ENCODE results near the gene VAC14.

The VAC14 gene

DNA sequence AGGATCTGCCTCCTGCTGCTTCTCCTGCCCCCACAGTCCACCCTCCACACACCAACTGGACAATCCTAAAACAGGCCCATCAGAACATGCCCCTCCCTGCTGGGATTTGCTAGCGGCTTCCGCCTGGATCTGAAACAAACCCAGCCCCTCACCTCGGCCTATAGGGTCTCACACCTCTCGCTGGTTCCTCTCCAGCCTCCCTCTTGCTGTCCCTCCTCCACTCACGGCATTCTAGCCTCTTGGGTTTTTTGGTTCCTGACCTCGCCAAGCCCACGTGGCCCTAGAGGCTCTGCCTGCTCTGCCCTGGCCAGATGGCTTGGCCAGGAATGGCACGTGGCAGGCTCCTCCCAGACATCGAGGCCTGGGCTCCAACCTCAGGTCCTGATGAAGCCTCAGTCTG is 99.4 kb downstream of the VAC14 start:
- TF ChIP-seq CTCF (IDR thresholded peaks at IDR 0.05; ENCODE audit: low read depth, low read length): no peak
- Histone ChIP-seq H3K9me3 (ENCODE audit: severe bottlenecking) (no peaks in the 10 kb centered on the region), H3K27ac (no peak overlapping the region), H3K36me3 (peaks cover 14% of the 10 kb centered on the region), H3K27me3 (ENCODE audit: insufficient read depth, low read depth, severe bottlenecking) (no peaks in the 10 kb centered on the region), H3K4me3 (ENCODE audit: low read depth, low read length) (no peak overlapping the region)
- DNase-seq: no peak

DNA sequence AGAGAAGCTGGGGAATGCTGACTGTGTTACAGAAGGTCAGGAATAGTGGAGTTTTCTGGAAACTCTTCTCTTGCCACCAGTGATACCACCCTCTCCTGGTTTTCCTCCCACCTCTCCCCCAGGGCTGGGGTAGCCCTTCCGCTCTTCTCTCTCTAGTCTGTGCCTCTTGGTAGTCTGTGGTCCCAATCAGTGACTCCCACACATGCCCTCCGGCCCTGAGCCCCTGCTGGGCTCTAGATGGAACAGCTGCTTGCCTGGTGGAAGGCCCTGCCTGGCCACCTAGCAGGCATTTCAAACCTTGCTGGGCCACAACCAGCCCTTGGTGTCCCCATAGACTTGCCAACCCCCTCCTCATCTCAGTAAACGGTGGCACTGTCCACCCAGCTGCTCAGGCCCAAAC is 99.9 kb downstream of the VAC14 start:
- peaks cover 14% of the 10 kb centered on the region for H3K36me3 ChIP-seq
- no peak overlapping the region for H3K27ac ChIP-seq
- no peak overlapping the region for H3K4me3 ChIP-seq (ENCODE audit: low read depth, low read length)
- TF ChIP-seq CTCF (IDR thresholded peaks at IDR 0.05; ENCODE audit: low read depth, low read length): no peak
- no peaks in the 10 kb centered on the region for H3K9me3 ChIP-seq (ENCODE audit: severe bottlenecking)
- H3K27me3 ChIP-seq (ENCODE audit: insufficient read depth, low read depth, severe bottlenecking): no peaks in the 10 kb centered on the region
- DNase-seq: no peak

DNA sequence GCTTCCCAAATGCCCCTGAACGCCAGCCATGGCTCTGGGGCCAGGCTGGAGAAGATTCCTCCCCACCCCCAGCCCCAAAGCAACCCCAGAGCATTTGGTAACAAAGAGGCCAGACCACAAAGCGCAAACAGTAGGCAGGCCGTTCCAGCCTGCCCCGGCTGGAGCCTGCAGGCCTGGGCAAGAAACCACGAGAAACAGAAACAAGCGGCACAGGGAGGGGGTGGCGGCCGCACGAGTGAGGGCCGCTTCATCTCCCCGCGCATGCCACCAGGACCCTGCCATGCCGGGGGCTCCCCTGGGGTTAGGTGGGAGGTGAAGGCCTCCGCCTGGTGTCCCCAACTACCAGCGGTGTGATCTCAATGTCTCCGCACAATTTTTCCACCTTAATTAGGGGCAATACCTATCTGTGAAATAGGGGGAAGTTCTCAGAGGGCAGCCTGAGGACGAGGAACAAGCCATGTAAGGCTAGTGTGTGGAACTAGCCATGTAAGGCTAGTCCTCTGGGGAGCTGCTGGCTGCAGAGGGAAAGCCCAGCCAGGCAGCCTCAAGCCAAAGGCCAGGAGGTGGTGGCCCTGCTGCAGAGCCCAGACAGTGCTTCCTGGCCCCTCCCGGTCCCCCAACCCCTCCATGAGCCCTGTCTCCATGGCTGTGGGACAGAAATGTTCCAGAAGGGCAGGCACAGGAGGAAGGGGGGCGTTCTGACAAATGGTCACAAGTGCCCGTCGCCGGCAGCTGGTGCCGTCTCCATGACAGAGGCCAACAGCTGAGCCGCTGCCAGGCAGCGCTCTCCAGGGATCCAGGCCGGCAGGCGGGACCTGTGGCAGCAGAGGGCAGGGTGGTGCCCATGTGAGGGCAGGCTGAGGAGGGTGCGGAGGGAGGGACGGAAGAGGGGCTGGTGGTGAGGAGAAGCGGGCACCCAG is 100.6 kb downstream of the VAC14 start:
- TF ChIP-seq CTCF (IDR thresholded peaks at IDR 0.05; ENCODE audit: low read depth, low read length): no peak
- H3K27ac ChIP-seq: no peak overlapping the region
- DNase-seq: no peak

GRCh38 chr16:70699696-70700095 is 101.3 kb downstream of the VAC14 start:
- no peak overlapping the region for H3K27ac ChIP-seq
- H3K27me3 ChIP-seq (ENCODE audit: insufficient read depth, low read depth, severe bottlenecking): no peaks in the 10 kb centered on the region
- DNase-seq: no peak
- peaks cover 14% of the 10 kb centered on the region for H3K36me3 ChIP-seq
- TF ChIP-seq CTCF (IDR thresholded peaks at IDR 0.05; ENCODE audit: low read depth, low read length): no peak
- H3K9me3 ChIP-seq (ENCODE audit: severe bottlenecking): no peaks in the 10 kb centered on the region
- H3K4me3 ChIP-seq (ENCODE audit: low read depth, low read length): no peak overlapping the region

More for the DNA sequence above, 100.6 kb downstream of the VAC14 start:
- Histone ChIP-seq H3K4me3 (ENCODE audit: low read depth, low read length) (no peak overlapping the region), H3K36me3 (peaks cover 14% of the 10 kb centered on the region), H3K9me3 (ENCODE audit: severe bottlenecking) (no peaks in the 10 kb centered on the region), H3K27me3 (ENCODE audit: insufficient read depth, low read depth, severe bottlenecking) (no peaks in the 10 kb centered on the region)

DNA sequence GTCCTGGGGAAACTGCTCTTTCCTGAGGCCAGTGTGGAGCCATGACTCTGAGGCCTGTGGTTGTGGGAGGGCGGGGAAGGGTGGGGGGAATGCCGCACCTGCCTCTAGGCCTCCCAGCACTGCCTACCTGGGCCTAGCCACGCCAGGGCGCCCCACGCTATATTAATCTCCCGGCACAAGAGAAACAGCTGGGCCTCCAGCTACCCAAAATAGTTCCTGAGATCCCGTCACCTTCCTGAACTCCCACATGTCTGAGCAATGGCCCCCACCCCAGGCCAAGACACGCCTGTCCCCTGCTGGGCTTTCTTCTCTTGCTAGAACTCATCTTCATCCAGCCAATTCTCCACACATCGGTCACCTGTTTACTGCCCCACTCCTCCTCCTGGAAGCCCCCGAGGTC is 102.1 kb downstream of the VAC14 start:
- no peaks in the 10 kb centered on the region for H3K9me3 ChIP-seq (ENCODE audit: severe bottlenecking)
- H3K36me3 ChIP-seq: peaks cover 14% of the 10 kb centered on the region
- no peaks in the 10 kb centered on the region for H3K27me3 ChIP-seq (ENCODE audit: insufficient read depth, low read depth, severe bottlenecking)
- H3K4me3 ChIP-seq (ENCODE audit: low read depth, low read length): no peak overlapping the region
- H3K27ac ChIP-seq: no peak overlapping the region
- no peak for DNase-seq
- TF ChIP-seq CTCF (IDR thresholded peaks at IDR 0.05; ENCODE audit: low read depth, low read length): no peak
